HG03432 (cell line): ENCODE data around the gene RRAD.

Experiments
- ATAC-seq: cut with Tn5 transposase; IDR thresholded peaks from one replicate; pipeline ENCODE4 v1.9.1; 2021; ENCODE audit warnings: mild to moderate bottlenecking, moderate library complexity; ENCODE audit not compliant: unreplicated experiment

Gene RRAD

GRCh38 chr16:66918355-66918754 lies 7.0 kb downstream of the RRAD start:
- no peak for ATAC-seq

DNA sequence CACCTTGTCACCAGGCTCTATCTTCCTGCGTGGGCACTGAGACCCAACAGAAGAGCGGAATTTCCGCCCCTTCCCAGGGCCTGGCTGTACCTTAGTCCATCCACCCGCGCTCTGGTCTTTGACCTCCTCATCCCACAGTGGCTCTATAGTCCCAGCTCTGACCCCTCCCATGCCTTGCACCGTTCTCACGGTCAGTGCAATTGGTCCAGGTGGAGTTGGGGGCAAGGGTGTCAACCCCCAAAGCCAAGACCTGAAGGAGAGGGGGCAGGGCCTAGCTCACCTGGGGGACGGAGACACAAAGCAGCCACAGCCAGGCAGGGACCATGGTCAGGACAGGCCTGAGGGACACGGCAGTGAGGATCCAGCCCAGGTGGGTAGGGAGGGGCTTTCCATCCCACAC lies 7.6 kb downstream of the RRAD start:
- ATAC-seq = no peak

DNA sequence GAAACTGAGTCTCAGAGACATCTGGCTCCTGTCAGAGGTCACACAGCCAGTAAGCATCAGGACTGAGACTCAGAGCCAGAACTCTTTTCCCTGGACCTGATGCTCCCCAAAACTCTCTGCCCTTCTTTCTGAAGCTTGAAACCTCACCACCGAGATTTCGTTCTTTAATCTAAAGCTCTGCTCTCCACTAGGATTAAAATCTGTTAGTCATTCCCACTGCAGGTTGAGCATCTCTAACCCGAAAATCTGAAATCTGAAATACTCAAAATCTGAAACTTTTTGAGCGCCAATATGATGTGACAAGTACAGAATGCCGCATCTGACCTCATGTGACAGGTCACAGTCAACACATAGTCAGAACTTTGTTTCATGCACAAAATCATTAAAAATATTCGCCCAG lies 8.8 kb downstream of the RRAD start:
- ATAC-seq = no peak

DNA sequence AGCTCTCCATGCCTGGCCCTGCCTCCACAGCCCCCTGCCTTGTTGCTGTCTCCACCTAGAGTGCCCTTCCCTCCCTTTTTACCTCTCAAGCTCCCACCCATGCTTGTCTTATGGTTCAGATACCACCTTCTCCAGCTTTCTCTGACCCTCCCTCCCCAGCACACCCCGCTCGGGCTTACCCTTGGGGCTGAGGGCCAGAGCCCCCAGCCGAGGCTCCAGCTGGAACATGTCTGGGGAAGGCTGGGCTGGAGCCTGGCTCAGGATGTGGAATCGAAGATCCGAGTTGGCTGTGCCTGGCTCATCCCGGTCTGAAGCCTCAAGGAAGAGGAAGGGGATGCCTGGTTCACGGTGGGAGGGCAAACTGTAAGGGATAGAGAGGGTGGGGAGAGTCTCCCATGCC lies 10.3 kb downstream of the RRAD start:
- ATAC-seq = no peak

GRCh38 chr16:66914541-66914940 lies 10.8 kb downstream of the RRAD start:
- ATAC-seq = no peak

GRCh38 chr16:66913711-66914110 lies 11.6 kb downstream of the RRAD start:
- no peak for ATAC-seq

GRCh38 chr16:66913081-66913480 lies 12.3 kb downstream of the RRAD start:
- ATAC-seq = no peak

- ATAC-seq = no peak
Measured at GRCh38 chr16:66911801-66912200, 13.5 kb downstream of the RRAD start.

DNA sequence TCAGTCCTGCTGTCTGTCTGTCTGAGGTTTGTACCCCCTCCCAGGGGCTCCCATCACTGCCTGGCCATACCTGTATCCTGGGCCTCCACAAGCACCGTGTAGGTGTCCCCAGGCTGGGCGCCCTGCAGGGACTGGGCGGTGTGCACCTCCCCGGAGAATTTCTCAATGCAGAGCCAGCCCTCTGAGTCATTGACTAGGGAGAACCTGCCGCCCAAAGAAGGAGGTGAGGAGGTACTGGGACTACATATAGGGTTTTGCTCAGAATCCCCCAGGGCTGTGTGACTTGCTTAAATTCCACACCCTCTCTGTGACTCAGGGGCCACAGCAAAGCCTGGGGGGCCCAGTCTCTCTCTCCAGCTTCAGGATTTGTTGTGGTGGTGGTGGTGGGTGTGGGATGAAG lies 14.2 kb downstream of the RRAD start:
- ATAC-seq = no peak

- no peak for ATAC-seq
Measured at GRCh38 chr16:66910175-66910940, 15.0 kb downstream of the RRAD start.

GRCh38 chr16:66908762-66909559 lies 16.4 kb downstream of the RRAD start:
- ATAC-seq = no peak

GRCh38 chr16:66908116-66908515 lies 17.2 kb downstream of the RRAD start:
- no peak for ATAC-seq

DNA sequence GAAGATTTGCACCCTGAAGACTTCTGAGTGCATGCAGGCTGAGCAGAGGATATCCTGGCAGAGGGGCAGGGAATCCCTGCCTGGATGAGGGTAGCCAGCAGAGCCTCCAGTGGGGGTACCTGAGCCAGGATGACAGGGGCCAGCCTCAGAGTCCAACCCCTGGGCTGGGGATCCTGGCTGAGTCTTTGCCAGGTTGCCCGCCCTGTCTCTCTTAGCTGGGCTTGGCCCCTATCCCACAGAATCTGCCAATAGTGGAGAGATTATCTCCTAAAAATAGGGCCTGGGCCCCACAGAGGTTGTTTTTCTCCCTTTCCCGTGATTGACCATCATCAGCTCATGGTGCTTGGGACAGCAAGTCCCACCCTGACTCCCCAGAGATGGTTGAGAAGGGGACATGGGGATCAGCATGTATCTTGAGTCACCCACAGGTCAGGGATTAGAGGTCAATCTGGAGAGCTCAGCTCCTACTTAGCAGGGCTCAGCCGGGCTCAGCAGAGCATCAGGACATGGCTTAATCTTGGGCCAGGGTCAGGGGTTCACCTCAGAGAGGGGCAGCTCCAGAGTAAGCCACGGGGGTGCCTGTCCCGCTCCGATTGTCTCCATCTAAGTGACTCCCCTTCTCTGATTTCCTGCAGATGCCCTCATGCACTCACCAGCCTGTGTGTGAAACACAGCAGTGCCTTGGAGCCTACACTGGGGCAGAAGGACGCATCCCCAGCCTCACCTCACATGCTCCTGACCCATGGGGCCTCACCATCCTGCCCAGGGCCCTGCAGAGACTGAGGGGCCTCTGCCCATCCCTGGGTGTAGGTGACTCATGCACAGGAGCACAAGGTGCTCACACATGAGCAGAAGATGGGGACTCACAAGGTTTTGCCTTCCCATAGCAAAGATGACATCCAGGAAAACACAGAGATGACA lies 18.2 kb downstream of the RRAD start:
- no peak for ATAC-seq

DNA sequence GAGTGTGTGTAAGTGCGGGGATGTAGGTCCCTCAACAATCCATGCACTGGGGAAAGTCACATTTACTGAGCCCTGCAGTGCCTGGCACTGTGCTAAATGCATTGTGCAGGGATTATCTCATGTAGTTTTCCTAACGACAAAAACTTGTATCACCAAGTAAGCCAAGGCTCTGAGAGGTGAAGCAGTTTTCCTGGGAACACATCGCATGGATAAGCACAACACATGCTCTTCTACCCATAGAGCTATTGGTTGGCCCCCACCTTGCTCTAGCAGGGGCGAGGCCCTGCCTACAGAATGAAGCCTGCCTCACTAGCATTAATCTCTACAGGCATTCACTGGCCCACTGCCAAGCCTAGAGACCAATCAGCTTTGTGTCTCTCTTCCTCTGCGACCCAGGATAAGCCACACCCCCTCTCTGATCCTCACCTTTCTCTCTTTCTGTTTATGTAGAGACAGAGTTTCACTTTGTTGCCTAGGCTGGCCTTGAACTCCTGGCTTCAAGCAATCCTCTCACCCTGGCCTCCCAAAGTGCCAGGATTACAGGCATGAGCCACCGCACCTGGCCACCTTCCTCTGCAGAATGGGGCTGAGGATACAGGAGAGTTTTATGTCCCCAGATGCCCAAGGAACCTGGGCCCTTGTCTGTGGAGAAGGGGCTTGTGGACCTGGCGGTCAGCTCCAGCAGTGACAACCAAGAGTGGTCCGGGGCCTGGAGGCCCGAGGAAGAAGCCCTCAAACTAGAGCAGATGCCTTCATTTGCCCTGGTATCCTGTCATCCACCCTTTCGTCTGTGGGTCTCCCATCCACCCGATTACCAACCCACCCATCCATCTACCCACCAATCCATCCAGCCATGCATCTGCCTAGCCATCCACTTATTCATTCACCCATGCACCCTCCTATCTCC lies 19.4 kb downstream of the RRAD start:
- ATAC-seq = no peak

DNA sequence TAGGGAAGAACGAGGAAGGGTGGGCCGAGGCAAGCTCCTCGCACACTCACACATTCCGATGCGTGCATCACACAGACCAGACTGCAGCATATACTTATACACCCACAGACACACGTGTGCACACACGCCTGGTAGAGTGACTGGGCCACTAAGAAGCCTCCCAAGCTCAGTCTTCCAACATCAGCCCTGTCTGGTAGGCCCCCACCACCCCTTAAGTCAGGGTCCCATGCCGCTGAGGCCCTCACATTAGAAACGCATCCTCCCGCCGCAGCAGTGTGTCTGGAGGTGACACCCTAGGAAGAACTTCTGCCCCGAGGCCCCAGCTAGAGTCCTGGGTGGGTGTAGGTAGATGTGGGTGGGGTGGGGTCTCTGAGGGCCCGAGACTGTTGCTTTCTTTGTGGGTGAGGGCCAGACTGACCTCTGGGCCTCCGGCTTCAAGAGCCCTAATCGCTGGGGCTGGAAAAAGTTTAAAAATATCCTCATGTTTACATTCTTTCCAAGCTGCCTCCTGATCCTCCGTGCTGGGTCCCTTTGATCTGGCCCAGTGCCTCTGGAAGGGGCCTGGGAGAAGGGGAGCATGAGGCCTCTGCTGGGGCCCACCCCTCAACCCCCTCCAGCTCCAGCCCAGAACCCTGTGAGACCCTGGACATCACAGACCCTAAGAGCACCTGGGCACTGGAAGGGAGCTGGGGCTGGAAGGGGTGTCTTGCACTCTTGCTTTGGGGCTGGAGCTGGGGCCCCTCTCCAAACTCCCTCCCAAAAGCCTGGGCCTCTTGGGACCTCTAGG lies 20.3 kb downstream of the RRAD start:
- ATAC-seq = no peak

- no peak for ATAC-seq
Measured at GRCh38 chr16:66904428-66904845, 20.9 kb downstream of the RRAD start.

DNA sequence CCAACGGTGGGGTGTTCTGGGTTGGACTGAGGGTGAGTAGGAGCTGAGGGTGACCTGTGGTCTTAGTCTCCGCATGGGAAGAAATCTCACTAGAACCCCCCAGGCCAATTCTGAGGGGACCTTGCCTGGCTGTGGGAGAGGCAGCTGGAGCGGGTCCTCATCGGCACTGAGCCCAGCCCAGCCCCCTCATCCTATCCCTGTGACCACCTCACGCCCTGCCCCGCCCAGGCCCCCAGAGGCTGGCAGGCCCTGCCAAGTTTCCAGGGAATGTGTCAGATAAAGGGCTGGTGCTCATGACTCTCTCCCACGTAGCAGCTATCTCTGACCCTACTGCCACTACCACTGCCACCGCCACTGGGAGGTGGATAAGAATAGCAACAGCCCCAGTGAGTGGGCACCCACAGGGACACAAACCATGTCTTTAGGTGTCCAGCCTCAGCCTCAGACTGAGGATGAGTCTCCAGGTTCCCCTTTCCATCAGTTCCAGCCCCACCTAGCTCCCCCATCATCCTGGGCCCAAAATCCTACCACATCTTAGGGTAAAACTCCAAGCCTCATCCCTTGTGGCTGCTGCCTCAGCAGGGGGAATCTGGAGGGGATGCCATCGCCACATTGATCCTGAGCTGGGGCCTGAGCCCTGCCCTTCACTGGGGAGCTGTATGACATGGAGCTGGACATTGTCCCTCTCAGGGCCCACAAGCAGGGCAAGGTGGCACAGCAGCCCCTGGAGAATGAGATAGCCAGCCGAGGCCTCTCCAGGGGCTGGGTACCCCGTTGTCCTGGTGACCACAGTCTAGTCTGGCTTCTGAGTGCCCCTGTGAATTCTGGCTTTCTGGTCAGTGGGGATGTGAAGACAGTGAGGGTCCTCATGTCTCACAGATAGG lies 21.5 kb downstream of the RRAD start:
- no peak for ATAC-seq
